HL-60 (cell line): ENCODE measurements around the gene INSIG2.
A peak's percentile ranks its signal among the peaks of the same experiment; 100 is the strongest.

Experiments used
- DNase-seq, 2 experiments: peaks; one replicate each; pipeline ENCODE4 v3.0.0-alpha.2; 2010 to 2020; ENCODE audit warnings: low read depth in 1 of 2, low spot score in 1 of 2
- H3K27ac ChIP-seq: fragments of 250-450 bp; sonication (Bioruptor Pico); replicated peaks from 2 replicates; pipeline ENCODE4 v1.5.1; 2020; ENCODE audit warnings: mild to moderate bottlenecking, moderate library complexity
- H3K27me3 ChIP-seq: fragments of 250-450 bp; sonication (Bioruptor Pico); 2 replicates; pipeline ENCODE4 v1.5.1; 2021; ENCODE audit warnings: mild to moderate bottlenecking, moderate library complexity; ENCODE audit not compliant: insufficient read depth, poor library complexity, severe bottlenecking
- H3K4me3 ChIP-seq: replicated peaks from 2 replicates; pipeline ENCODE4 v1.5.1; 2011; ENCODE audit warnings: mild to moderate bottlenecking, control low read depth, low read length; ENCODE audit not compliant: insufficient read depth
- GABPA ChIP-seq: IDR thresholded peaks from 2 replicates; pipeline ENCODE4 v1.6.1; 2012; ENCODE audit warnings: low read depth
- POLR2AphosphoS5 ChIP-seq: IDR thresholded peaks from 2 replicates; pipeline ENCODE4 v1.6.1; 2012; ENCODE audit warnings: low read depth
- SPI1 ChIP-seq: IDR thresholded peaks from 2 replicates; pipeline ENCODE4 v1.6.1; 2012; ENCODE audit warnings: low read depth, mild to moderate bottlenecking, borderline replicate concordance
- TF ChIP-seq, protein P1 (sequence below): IDR thresholded peaks from 2 replicates; pipeline ENCODE4 v1.6.1; 2012; ENCODE audit warnings: low read depth; ENCODE audit not compliant: insufficient replicate concordance
- TF ChIP-seq, protein P2 (sequence below): IDR thresholded peaks from one replicate; pipeline ENCODE4 v1.5.1; 2011; ENCODE audit warnings: low read length, control low read depth, inconsistent platforms; ENCODE audit not compliant: insufficient read depth

The INSIG2 gene

DNA sequence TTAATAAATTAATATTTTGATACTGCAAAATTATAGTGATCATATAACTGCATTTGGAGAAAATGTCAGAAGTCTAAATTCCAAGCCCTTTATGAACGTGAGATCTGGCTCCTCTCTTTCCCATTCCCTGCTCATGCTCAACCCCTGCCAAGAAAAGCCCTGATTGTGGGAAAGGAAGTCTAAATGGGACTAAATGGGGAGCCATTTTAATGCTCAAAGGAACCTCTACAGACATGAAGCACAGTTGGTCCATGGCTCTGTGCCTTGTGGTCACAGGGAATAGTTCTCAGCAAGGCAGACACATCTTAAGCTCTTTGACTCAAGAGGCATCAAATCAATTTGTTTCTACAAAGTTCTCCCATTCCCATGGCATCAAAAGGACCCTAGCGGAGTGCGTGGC lies 29.3 kb upstream of the INSIG2 start:
- TF ChIP-seq GABPA (no peak), SPI1 (no peak), POLR2AphosphoS5 (no peak)
- TF ChIP-seq, protein P1, sequence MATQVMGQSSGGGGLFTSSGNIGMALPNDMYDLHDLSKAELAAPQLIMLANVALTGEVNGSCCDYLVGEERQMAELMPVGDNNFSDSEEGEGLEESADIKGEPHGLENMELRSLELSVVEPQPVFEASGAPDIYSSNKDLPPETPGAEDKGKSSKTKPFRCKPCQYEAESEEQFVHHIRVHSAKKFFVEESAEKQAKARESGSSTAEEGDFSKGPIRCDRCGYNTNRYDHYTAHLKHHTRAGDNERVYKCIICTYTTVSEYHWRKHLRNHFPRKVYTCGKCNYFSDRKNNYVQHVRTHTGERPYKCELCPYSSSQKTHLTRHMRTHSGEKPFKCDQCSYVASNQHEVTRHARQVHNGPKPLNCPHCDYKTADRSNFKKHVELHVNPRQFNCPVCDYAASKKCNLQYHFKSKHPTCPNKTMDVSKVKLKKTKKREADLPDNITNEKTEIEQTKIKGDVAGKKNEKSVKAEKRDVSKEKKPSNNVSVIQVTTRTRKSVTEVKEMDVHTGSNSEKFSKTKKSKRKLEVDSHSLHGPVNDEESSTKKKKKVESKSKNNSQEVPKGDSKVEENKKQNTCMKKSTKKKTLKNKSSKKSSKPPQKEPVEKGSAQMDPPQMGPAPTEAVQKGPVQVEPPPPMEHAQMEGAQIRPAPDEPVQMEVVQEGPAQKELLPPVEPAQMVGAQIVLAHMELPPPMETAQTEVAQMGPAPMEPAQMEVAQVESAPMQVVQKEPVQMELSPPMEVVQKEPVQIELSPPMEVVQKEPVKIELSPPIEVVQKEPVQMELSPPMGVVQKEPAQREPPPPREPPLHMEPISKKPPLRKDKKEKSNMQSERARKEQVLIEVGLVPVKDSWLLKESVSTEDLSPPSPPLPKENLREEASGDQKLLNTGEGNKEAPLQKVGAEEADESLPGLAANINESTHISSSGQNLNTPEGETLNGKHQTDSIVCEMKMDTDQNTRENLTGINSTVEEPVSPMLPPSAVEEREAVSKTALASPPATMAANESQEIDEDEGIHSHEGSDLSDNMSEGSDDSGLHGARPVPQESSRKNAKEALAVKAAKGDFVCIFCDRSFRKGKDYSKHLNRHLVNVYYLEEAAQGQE: no peak
- TF ChIP-seq, protein P2, sequence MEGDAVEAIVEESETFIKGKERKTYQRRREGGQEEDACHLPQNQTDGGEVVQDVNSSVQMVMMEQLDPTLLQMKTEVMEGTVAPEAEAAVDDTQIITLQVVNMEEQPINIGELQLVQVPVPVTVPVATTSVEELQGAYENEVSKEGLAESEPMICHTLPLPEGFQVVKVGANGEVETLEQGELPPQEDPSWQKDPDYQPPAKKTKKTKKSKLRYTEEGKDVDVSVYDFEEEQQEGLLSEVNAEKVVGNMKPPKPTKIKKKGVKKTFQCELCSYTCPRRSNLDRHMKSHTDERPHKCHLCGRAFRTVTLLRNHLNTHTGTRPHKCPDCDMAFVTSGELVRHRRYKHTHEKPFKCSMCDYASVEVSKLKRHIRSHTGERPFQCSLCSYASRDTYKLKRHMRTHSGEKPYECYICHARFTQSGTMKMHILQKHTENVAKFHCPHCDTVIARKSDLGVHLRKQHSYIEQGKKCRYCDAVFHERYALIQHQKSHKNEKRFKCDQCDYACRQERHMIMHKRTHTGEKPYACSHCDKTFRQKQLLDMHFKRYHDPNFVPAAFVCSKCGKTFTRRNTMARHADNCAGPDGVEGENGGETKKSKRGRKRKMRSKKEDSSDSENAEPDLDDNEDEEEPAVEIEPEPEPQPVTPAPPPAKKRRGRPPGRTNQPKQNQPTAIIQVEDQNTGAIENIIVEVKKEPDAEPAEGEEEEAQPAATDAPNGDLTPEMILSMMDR: no peak
- H3K4me3 ChIP-seq: no peak overlapping the region
- no peak for DNase-seq
- H3K27ac ChIP-seq: no peak overlapping the region
- H3K27me3 ChIP-seq: no peaks in the 10 kb centered on the region

DNA sequence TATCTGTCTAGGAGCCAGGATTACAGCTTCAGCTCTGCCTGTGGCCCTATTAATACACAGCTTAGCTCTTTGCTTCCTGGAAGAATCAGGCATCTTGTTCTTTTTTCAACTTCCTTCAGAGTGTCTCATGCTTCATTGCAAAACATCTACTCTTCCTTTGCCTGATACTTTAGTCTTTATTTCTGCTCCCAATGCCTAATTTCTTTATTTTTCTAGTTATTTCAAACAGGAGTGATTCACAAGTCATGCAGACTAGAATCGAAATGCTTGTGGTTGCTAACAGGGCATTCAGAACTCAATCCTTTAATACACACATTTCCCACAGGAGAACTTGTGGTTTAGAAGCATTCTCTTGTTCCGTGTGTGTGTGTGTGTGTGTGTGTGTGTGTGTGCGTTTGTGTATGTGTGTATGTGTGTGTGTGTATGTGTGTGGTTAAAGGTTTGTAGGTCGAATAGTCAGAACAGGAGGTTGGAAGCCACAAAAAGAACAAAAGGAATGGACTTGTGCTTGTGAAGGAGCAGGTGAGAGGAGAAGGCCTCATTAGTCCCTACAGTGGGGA lies 28.3 kb upstream of the INSIG2 start:
- Histone ChIP-seq H3K4me3 (no peak overlapping the region), H3K27ac (no peak overlapping the region; the same call in 1 of the 2 replicates), H3K27me3 (peaks cover 2% of the 10 kb centered on the region)
- no peak for TF ChIP-seq SPI1
- TF ChIP-seq, protein P2: no peak
- TF ChIP-seq, protein P1: no peak
- TF ChIP-seq POLR2AphosphoS5: no peak
- no peak for TF ChIP-seq GABPA
- DNase-seq: peak in 1 of 2 experiments; percentile 33

DNA sequence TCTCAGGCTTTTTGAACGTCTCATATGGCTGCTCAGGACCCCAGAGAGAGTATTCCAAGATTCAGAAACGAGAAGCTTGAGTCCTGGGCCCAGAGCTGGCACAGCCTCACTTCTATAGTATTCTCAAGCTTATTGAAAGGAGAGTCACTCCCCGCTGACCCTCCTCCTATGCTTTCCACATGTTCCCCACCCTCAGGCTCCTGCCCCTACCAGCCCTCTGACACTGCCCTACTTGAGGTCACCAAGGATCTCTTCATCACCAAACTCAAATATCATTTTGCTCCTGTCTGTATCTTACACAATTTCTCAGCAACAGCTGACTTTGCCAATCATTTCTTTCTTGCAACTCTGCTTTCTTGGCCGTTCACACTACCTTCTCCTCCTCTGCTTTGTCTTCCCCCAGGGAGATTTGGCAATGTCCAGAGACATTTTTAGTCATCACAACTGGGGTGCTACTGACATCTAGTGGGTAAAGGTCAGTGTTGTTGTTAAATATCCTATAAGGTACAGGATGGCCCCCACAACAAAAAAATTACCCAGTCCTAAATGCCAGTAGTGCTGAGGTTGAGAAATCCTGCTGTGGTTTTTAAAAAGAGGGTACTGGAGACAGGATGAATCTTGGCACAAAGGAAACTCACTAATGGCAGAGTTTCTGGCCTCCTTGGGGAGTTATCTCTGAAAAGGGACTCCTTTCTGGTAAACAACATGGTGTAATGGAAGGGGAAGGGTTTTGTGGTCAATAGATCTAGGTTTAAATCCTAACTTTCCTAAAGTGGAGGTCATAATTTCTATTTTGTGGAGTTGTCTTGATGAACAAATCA lies 26.9 kb upstream of the INSIG2 start:
- DNase-seq: peak; percentile 76 to 80
- H3K27me3 ChIP-seq: peaks cover 3% of the 10 kb centered on the region
- H3K27ac ChIP-seq: no peak overlapping the region
- TF ChIP-seq POLR2AphosphoS5 (no peak), GABPA (no peak), SPI1 (no peak)
- TF ChIP-seq, protein P2: peak; percentile 31
- TF ChIP-seq, protein P1: no peak
- H3K4me3 ChIP-seq: no peak overlapping the region
